Astrocyte (in vitro differentiated cells and primary cell): ENCODE data around the gene PALS2. TPM values are rescaled to one million over a fixed set of nuclear protein-coding genes. Genes with fewer than 3 reads are reported as not detected.
A peak's percentile ranks its signal among the peaks of the same experiment; 100 is the strongest.

Experiments
- DNase-seq: peaks from one replicate; pipeline ENCODE4 v3.0.0-alpha.2; 2010; ENCODE audit warnings: low read depth
- FAIRE-seq: peaks from 2 replicates; lab custom pipeline; 2011; peaks lifted over from hg19 to GRCh38; lab: Jason Lieb, UNC
- H2AFZ ChIP-seq: 2 replicates; pipeline ENCODE4 v1.6.0; 2012; ENCODE audit warnings: low read depth, low read length, inconsistent platforms
- H3K27ac ChIP-seq: 2 replicates; pipeline ENCODE4 v1.5.1; 2011; ENCODE audit warnings: low read depth, low read length, inconsistent platforms
- H3K27me3 ChIP-seq: 2 replicates; pipeline ENCODE4 v1.6.0; 2011; ENCODE audit warnings: low read length, inconsistent platforms; ENCODE audit not compliant: insufficient read depth
- H3K36me3 ChIP-seq: 2 replicates; pipeline ENCODE4 v1.5.1; 2011; ENCODE audit warnings: low read length, inconsistent platforms; ENCODE audit not compliant: insufficient read depth
- H3K4me1 ChIP-seq: 2 replicates; pipeline ENCODE4 v1.5.1; 2011; ENCODE audit warnings: low read length, inconsistent platforms; ENCODE audit not compliant: insufficient read depth
- H3K4me2 ChIP-seq: 2 replicates; pipeline ENCODE4 v1.6.0; 2012; ENCODE audit warnings: low read length, inconsistent platforms
- H3K4me3 ChIP-seq: 2 replicates; pipeline ENCODE4 v1.5.1; 2011; ENCODE audit warnings: low read depth, mild to moderate bottlenecking, low read length, inconsistent platforms; ENCODE audit not compliant: insufficient read depth
- H3K79me2 ChIP-seq: 2 replicates; pipeline ENCODE4 v1.6.0; 2012; ENCODE audit warnings: mild to moderate bottlenecking, low read length, inconsistent platforms; ENCODE audit not compliant: insufficient read depth
- H3K9ac ChIP-seq: 2 replicates; pipeline ENCODE4 v1.6.0; 2012; ENCODE audit warnings: mild to moderate bottlenecking, low read length, inconsistent platforms
- H3K9me3 ChIP-seq: 2 replicates; pipeline ENCODE4 v1.5.1; 2012; ENCODE audit warnings: low read depth, mild to moderate bottlenecking, low read length, inconsistent platforms; ENCODE audit not compliant: insufficient read depth
- H4K20me1 ChIP-seq: 2 replicates; pipeline ENCODE4 v1.6.0; 2012; ENCODE audit warnings: low read length, inconsistent platforms; ENCODE audit not compliant: insufficient read depth
- H3K27ac Mint-ChIP-seq: one replicate; pipeline ENCODE4 v1.8.0; 2021; ENCODE audit warnings: mild to moderate bottlenecking, mixed read lengths; ENCODE audit not compliant: unreplicated experiment
- H3K27me3 Mint-ChIP-seq: one replicate; pipeline ENCODE4 v1.8.0; 2021; ENCODE audit warnings: low read depth, mixed read lengths; ENCODE audit not compliant: unreplicated experiment
- H3K36me3 Mint-ChIP-seq: one replicate; pipeline ENCODE4 v1.8.0; 2021; ENCODE audit warnings: low read depth, mixed read lengths; ENCODE audit not compliant: unreplicated experiment
- H3K4me1 Mint-ChIP-seq: one replicate; pipeline ENCODE4 v1.8.0; 2021; ENCODE audit warnings: low read depth, mixed read lengths; ENCODE audit not compliant: unreplicated experiment
- H3K4me3 Mint-ChIP-seq: one replicate; pipeline ENCODE4 v1.8.0; 2021; ENCODE audit warnings: mild to moderate bottlenecking, moderate library complexity, mixed read lengths; ENCODE audit not compliant: unreplicated experiment
- H3K9me3 Mint-ChIP-seq: one replicate; pipeline ENCODE4 v1.8.0; 2021; ENCODE audit warnings: mild to moderate bottlenecking, mixed read lengths; ENCODE audit not compliant: unreplicated experiment
- CTCF ChIP-seq: IDR thresholded peaks from 2 replicates; pipeline ENCODE4 v1.5.1; 2011; ENCODE audit warnings: low read depth, mild to moderate bottlenecking, inconsistent platforms, low read length, moderate library complexity; ENCODE audit not compliant: insufficient read depth
- EZH2 ChIP-seq: IDR thresholded peaks from 2 replicates; pipeline ENCODE4 v1.6.1; 2012; ENCODE audit warnings: mild to moderate bottlenecking, low read length, inconsistent platforms; ENCODE audit not compliant: insufficient read depth
- total RNA-seq: library from RNA; stranded (reverse); gene quantifications from 2 replicates; pipeline ENCODE4 v1.2.1, GENCODE V29; 2021

Gene PALS2
- total RNA-seq, 1 donor from 2014 or later, result 32.7 TPM

GRCh38 chr7:24587853-24588252 is 14.6 kb downstream of the PALS2 start:
- Histone ChIP-seq H3K4me3 (no peak overlapping the region), H3K36me3 (no peaks in the 10 kb centered on the region), H3K9ac (no peak overlapping the region), H3K9me3 (no peaks in the 10 kb centered on the region), H2AFZ (no peak overlapping the region), H3K4me2 (no peak overlapping the region), H3K27ac (no peak overlapping the region), H4K20me1 (peaks cover 24% of the 10 kb centered on the region), H3K4me1 (no peaks in the 10 kb centered on the region), H3K79me2 (peaks cover 63% of the 10 kb centered on the region), H3K27me3 (no peaks in the 10 kb centered on the region)
- no peaks in the 10 kb centered on the region for H3K9me3 Mint-ChIP-seq
- no peak for FAIRE-seq
- peaks cover 7% of the 10 kb centered on the region for H3K4me1 Mint-ChIP-seq
- no peak for DNase-seq
- no peaks in the 10 kb centered on the region for H3K36me3 Mint-ChIP-seq
- no peaks in the 10 kb centered on the region for H3K27me3 Mint-ChIP-seq
- TF ChIP-seq EZH2 (no peak), CTCF (peak; percentile 15)
- no peak overlapping the region for H3K27ac Mint-ChIP-seq
- no peak overlapping the region for H3K4me3 Mint-ChIP-seq

DNA sequence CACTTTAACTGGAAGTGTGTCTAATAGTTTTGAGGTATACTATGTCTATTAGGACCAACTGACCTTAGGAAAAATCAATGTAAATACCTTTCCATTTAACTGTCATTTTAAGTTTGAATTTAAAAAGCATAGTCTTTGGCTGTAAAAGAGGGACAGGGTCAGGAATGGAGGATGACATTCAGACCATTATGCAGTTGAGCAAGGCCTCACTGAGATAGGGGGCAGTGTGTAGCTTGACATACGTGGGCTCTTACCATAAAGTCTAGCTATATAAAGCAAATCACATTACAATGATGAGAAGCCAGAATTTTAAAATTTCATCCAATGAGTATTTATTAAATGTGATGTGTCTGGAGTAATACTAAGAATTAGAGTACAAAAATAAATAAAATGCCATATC is 17.9 kb downstream of the PALS2 start:
- TF ChIP-seq EZH2, result no peak
- no peak for TF ChIP-seq CTCF
- no peak overlapping the region for H2AFZ ChIP-seq
- H3K4me3 ChIP-seq, result no peak overlapping the region
- H3K4me1 ChIP-seq, result no peaks in the 10 kb centered on the region
- no peaks in the 10 kb centered on the region for H3K9me3 Mint-ChIP-seq
- H3K79me2 ChIP-seq, result peaks cover 72% of the 10 kb centered on the region
- H3K36me3 Mint-ChIP-seq, result peaks cover 3% of the 10 kb centered on the region
- H3K4me1 Mint-ChIP-seq, result peaks cover 7% of the 10 kb centered on the region
- FAIRE-seq (no peak), DNase-seq (no peak)
- H3K4me2 ChIP-seq, result no peak overlapping the region
- H3K9me3 ChIP-seq, result no peaks in the 10 kb centered on the region
- no peaks in the 10 kb centered on the region for H3K27me3 Mint-ChIP-seq
- H3K27ac Mint-ChIP-seq, result no peak overlapping the region
- H3K27ac ChIP-seq, result no peak overlapping the region
- peaks cover 30% of the 10 kb centered on the region for H4K20me1 ChIP-seq
- no peak overlapping the region for H3K9ac ChIP-seq
- H3K4me3 Mint-ChIP-seq, result no peak overlapping the region
- H3K36me3 ChIP-seq, result no peaks in the 10 kb centered on the region
- H3K27me3 ChIP-seq, result no peaks in the 10 kb centered on the region

DNA sequence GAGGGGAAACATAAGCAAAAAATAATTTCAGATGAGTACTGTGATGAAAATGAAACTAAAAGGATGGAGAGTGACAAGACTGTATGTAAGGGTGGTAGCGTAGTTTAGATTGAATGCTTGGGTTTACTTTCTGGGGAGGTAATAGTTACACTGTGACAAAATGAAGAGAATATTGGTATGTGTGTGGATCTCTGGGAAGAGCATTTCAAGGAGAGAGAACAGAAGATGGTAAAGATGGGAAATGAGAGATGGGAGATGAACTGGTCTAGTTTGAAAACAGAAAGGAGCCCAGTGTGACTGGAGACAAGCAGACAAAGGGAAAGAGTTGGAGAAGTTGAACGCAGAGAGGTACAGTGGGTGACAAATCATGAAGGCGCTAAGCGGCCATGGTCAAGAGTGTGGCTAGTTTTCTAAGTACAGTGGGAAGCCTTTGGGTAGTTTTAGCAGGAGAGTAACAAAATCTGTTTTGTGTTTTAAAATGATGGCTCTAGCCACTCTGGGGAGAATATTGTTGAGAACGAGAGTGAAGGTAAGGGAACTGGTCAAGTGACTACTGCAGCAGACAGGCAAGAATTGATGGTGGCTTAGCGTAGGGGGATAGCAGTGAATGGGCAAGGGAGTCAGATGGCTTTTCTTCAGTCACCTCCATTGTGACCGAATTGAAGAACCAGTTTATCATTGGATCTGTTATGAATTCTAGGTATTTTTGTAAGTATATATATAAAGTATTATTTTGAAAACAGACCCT is 22.6 kb downstream of the PALS2 start:
- FAIRE-seq, result no peak
- no peak overlapping the region for H3K4me3 ChIP-seq

More for the DNA sequence above, 22.6 kb downstream of the PALS2 start:
- H3K9me3 Mint-ChIP-seq, result no peaks in the 10 kb centered on the region
- Histone ChIP-seq H3K9ac (no peak overlapping the region), H3K4me2 (no peak overlapping the region), H3K4me1 (no peaks in the 10 kb centered on the region), H2AFZ (no peak overlapping the region), H3K27me3 (no peaks in the 10 kb centered on the region), H3K9me3 (no peaks in the 10 kb centered on the region), H3K27ac (no peak overlapping the region), H3K36me3 (no peaks in the 10 kb centered on the region), H4K20me1 (peaks cover 31% of the 10 kb centered on the region), H3K79me2 (peaks cover 62% of the 10 kb centered on the region)
- no peak overlapping the region for H3K4me3 Mint-ChIP-seq
- TF ChIP-seq CTCF (no peak), EZH2 (no peak)
- no peaks in the 10 kb centered on the region for H3K27me3 Mint-ChIP-seq
- DNase-seq, result no peak
- H3K27ac Mint-ChIP-seq, result no peak overlapping the region
- no peaks in the 10 kb centered on the region for H3K4me1 Mint-ChIP-seq
- H3K36me3 Mint-ChIP-seq, result peaks cover 3% of the 10 kb centered on the region
